Activated B cell treated with CpG ODN at 0.5 μM for 24 hours (primary cell): ENCODE results near the gene RNF152. TPM values are rescaled to one million over a fixed set of nuclear protein-coding genes. Genes with fewer than 3 reads are reported as not detected.

ENCODE experiments used
- ATAC-seq: fragments of 200-7000 bp; cut with Tn5 transposase; one replicate; pipeline ENCODE4 v1.10.0; 2021; ENCODE audit warnings: low read depth, mild to moderate bottlenecking, moderate library complexity
- CTCF ChIA-PET: fragments of 350-600 bp; sonication (Branson Sonifier 250); formaldehyde crosslinking; loops from one replicate; lab custom pipeline; 2021; ENCODE audit warnings: antibody characterized with exemption; lab: Charles Lee
- POLR2A ChIA-PET: fragments of 350-600 bp; sonication (Branson Sonifier 250); formaldehyde crosslinking; loops from one replicate; lab custom pipeline; 2021; ENCODE audit warnings: antibody characterized with exemption; lab: Charles Lee
- DNase-seq: peaks from one replicate; pipeline ENCODE4 v3.0.0; 2022
- H3K27ac Mint-ChIP-seq: one replicate; pipeline ENCODE4 v1.8.0; 2020; ENCODE audit warnings: mixed read lengths
- H3K27me3 Mint-ChIP-seq: one replicate; pipeline ENCODE4 v1.8.0; 2021; ENCODE audit warnings: mixed read lengths
- H3K36me3 Mint-ChIP-seq: one replicate; pipeline ENCODE4 v1.8.0; 2021; ENCODE audit warnings: low read depth, mixed read lengths
- H3K4me1 Mint-ChIP-seq: one replicate; pipeline ENCODE4 v1.8.0; 2021; ENCODE audit warnings: mixed read lengths
- H3K4me3 Mint-ChIP-seq: one replicate; pipeline ENCODE4 v1.8.0; 2020; ENCODE audit warnings: mild to moderate bottlenecking, mixed read lengths
- H3K9me3 Mint-ChIP-seq: one replicate; pipeline ENCODE4 v1.8.0; 2020; ENCODE audit warnings: mixed read lengths
- CTCF ChIP-seq: fragments of 200-600 bp; IDR thresholded peaks from one replicate; pipeline ENCODE4 v1.8.0; 2022; ENCODE audit warnings: antibody characterized with exemption, mild to moderate bottlenecking
- intact Hi-C: fragments of 100-400 bp; cut with micrococcal nuclease; formaldehyde crosslinking; loops from one replicate; pipeline ENCODE4 v1.15.1; 2024
- total RNA-seq: library from RNA; stranded (reverse); gene quantifications from 2 replicates; pipeline ENCODE4 v1.2.3, GENCODE V29; 2022

RNF152 gene
- total RNA-seq, 1 donor from 2014 or later: 0.02 TPM

DNA sequence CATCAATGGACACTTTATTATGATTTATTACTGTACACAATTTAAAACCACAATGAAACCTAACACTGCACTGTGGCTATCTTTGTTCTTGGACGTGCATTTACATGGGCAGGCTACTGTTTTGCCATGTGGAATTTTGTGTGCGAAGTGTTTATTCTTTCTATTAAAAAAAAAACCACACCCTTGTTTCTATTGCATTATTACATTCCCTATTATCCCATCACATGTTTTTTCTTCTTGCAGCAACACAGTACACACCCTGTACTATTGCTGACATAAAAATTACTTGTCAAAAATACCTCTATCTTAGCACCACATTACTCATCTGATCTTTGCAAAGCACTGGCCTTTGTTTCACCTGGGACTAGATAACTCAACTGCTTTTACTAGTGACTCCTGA is 1.5 kb downstream of the RNF152 start:
- no peak for TF ChIP-seq CTCF
- no peaks in the 10 kb centered on the region for H3K36me3 Mint-ChIP-seq
- H3K9me3 Mint-ChIP-seq: no peaks in the 10 kb centered on the region
- H3K4me3 Mint-ChIP-seq: no peak overlapping the region
- peaks cover 37% of the 10 kb centered on the region for H3K27me3 Mint-ChIP-seq
- no peak for DNase-seq
- intact Hi-C loops: loop anchor here (5.0 kb wide), 1 partner anchor 309 kb away; no protein-coding TSS in a partner anchor
- ChIA-PET CTCF (no interaction called here), POLR2A (no interaction called here)
- no peak for ATAC-seq
- H3K27ac Mint-ChIP-seq: no peak overlapping the region
- peaks cover 15% of the 10 kb centered on the region for H3K4me1 Mint-ChIP-seq

- TF ChIP-seq CTCF: no peak
- no peaks in the 10 kb centered on the region for H3K9me3 Mint-ChIP-seq
- DNase-seq: no peak
- peaks cover 38% of the 10 kb centered on the region for H3K27me3 Mint-ChIP-seq
- ChIA-PET CTCF (no interaction called here), POLR2A (no interaction called here)
- ATAC-seq: no peak
- H3K36me3 Mint-ChIP-seq: no peaks in the 10 kb centered on the region
- intact Hi-C loops: loop anchor here (5.0 kb wide), 1 partner anchor 308 kb away; no protein-coding TSS in a partner anchor
- H3K27ac Mint-ChIP-seq: no peak overlapping the region
- H3K4me1 Mint-ChIP-seq: peaks cover 15% of the 10 kb centered on the region
- H3K4me3 Mint-ChIP-seq: no peak overlapping the region
These were observed 2.5 kb downstream of the RNF152 start for GRCh38 chr18:61890344-61890743.

DNA sequence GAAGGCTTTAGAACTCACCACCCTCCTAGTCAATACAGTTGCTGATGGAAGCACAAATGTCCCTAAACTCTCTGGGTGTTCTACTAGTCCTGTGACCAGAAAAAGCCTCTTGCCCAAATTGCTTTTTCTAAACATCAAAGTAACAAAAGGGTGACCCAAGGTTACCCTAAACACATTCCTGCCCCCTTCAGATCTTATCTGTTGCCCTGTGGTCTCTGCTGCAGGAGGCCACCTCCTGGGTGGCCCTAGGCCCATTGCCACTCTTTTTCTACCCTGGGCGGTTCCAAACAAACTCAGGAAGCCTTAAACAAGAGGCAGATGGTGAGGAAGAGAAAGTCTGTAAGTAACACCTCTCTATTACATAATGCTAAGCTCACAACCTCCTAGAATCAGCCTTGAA is 3.3 kb downstream of the RNF152 start:
- Mint-ChIP-seq H3K4me1 (peaks cover 10% of the 10 kb centered on the region), H3K27me3 (peaks cover 32% of the 10 kb centered on the region), H3K4me3 (no peak overlapping the region), H3K9me3 (no peaks in the 10 kb centered on the region), H3K27ac (no peak overlapping the region), H3K36me3 (no peaks in the 10 kb centered on the region)
- TF ChIP-seq CTCF: no peak
- no peak for DNase-seq
- ChIA-PET POLR2A (no interaction called here), CTCF (no interaction called here)
- intact Hi-C loops: no loop called here
- ATAC-seq: no peak

GRCh38 chr18:61888622-61889021 is 4.2 kb downstream of the RNF152 start:
- H3K9me3 Mint-ChIP-seq: no peaks in the 10 kb centered on the region
- DNase-seq: no peak
- H3K36me3 Mint-ChIP-seq: no peaks in the 10 kb centered on the region
- POLR2A ChIA-PET: no interaction called here
- CTCF ChIA-PET: no interaction called here
- no peak overlapping the region for H3K4me3 Mint-ChIP-seq
- TF ChIP-seq CTCF: no peak
- intact Hi-C loops: no loop called here
- H3K27me3 Mint-ChIP-seq: peaks cover 32% of the 10 kb centered on the region
- H3K4me1 Mint-ChIP-seq: peaks cover 10% of the 10 kb centered on the region
- no peak for ATAC-seq
- H3K27ac Mint-ChIP-seq: no peak overlapping the region

DNA sequence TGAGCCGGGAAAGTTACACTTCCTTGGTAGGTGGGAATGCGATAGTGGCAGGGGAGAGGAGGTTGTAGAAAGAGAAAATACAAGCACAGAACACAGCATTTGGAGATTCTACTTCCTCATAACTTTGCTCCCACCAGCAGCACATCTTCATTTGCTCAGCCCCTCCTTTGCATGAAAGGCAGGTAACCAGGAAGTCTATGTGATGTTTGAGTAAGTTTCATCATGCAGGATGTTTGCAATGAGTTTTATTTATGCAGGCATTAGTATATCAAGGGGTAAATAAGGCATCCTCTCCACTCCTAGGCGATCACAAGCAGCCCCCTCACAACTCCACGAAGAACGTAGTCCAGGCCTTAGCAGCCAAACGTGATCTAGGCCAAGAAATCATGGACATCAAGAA is 5.0 kb downstream of the RNF152 start:
- intact Hi-C loops: no loop called here
- ChIA-PET CTCF (no interaction called here), POLR2A (no interaction called here)
- Mint-ChIP-seq H3K36me3 (no peaks in the 10 kb centered on the region), H3K4me3 (no peak overlapping the region), H3K27ac (no peak overlapping the region), H3K9me3 (no peaks in the 10 kb centered on the region), H3K27me3 (peaks cover 26% of the 10 kb centered on the region), H3K4me1 (peaks cover 4% of the 10 kb centered on the region)
- no peak for TF ChIP-seq CTCF
- no peak for DNase-seq
- ATAC-seq: no peak
